Stimulated activated CD8-positive, alpha-beta memory T cell treated with anti-CD3 and anti-CD28 coated beads, Interleukin-4, amount 100 ng/mL, for 1 hour (primary cell): ENCODE results near the gene MAP3K15.

Experiments
- DNase-seq, 2 donors: peaks; one replicate each; pipeline ENCODE4 v3.0.0-alpha.2; 2020; ENCODE audit warnings: low read depth in 2 of 2, low spot score in 1 of 2

Gene MAP3K15

DNA sequence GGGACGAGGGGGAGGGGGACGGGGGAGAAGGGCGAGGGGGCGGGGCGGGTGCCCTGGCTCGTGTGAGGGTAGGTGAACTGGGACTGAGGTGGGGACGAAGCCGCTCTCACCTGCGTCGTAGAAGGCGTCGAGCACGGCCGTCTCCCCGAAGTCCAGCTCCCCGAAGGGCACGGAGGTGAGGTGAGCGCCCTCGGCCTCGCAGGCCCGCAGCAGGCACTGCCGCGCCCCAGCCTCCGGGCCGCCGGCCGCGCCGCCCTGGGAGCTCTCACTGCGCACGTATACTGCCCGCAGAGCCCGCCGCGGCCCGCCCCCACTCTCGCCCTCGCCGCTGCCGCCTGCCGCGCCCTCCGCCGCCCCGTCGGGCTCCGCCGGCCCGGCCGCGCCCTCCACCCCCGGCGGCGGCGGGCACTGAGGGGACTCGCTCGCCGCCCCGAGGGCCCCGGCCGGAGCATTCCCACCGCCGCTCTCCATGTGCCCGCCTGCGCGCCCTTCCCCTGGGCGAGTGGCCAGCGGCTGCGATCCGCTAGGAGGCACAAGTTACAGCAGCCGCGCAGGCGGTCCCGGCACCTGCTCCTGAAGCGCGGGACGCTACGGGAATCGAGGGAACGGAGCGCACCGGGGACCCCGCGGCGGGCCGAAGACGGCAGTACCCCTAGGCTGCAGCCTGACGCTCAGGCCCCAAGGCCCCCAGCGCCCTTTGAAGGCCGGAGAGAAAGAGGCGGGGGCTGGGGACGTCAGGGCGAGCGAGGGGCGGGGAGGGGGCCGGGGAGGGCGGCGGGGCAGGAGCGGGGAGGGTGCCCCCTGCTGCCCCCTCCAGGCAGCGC, at the start of gene MAP3K15:
Gene MAP3K15, minus strand, starts transcription at position 718 of the 824 bp plus-strand sequence. Its CDS starts 247 bp downstream, at position 471.
- no peak for DNase-seq

DNA sequence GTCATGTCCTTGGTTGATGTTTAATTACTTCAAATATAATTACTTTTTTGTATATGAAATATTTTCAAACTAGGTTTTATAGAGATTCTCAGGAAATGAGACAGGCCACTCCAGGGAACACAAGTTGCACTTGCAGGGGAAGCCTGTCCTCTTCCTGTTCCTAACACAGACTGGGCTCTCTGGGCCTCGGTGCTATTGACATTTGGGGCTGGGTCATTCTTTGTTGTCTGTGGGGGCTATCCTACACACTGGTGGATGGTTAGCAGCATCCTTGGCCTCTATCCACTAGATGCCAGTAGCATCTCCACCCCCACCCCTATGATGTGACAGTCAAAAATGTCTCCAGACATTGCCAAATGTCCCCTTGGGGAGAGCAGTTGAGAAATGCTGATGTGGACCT, 49.3 kb upstream of the MAP3K15 start:
- DNase-seq: no peak

GRCh38 chrX:19563746-19564145, 48.4 kb upstream of the MAP3K15 start:
- no peak for DNase-seq

- DNase-seq: no peak
These were observed 48.0 kb upstream of the MAP3K15 start for GRCh38 chrX:19563327-19563726.

GRCh38 chrX:19560611-19561010, 45.3 kb upstream of the MAP3K15 start:
- no peak for DNase-seq

GRCh38 chrX:19557822-19558221, 42.5 kb upstream of the MAP3K15 start:
- DNase-seq: no peak

DNA sequence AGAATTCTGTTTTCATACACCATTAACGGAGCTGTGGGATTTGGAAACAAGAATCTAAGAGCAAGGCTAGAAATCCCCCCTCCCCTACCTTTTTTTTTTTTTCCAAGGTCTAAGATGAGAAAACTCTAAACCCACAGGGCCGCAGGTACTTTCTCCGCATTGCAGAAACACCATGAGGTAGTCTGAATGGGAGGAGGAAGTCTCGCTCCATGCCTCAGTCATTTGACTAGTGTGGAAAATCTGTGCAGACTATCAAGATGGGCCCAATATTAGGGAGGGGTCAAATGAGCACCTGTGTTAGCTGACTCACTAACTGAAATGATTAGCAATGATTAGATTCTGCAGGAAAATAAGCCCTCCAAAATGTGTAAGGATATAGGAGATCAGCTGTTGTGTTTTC, 40.9 kb upstream of the MAP3K15 start:
- no peak for DNase-seq

DNA sequence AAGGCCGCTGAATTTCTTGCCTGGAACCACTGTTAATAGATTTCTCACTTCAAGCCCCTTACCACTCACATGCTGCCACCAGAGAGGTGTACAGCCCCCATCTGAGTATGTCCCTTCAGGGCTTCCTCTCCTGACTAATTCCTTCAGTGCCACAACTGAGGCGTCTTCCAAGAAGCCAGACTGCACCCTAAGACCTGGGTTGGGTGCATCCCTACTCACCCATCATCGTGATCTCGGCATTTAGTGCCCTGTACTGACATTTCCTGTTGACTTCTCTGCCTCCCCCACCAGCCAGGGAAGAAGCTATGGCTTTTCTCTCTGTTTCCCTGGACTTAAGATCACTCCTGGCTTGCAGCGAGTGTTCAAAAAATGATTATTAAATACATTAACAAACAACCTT, 40.4 kb upstream of the MAP3K15 start:
- no peak for DNase-seq

GRCh38 chrX:19555236-19555635, 39.9 kb upstream of the MAP3K15 start:
- no peak for DNase-seq

DNA sequence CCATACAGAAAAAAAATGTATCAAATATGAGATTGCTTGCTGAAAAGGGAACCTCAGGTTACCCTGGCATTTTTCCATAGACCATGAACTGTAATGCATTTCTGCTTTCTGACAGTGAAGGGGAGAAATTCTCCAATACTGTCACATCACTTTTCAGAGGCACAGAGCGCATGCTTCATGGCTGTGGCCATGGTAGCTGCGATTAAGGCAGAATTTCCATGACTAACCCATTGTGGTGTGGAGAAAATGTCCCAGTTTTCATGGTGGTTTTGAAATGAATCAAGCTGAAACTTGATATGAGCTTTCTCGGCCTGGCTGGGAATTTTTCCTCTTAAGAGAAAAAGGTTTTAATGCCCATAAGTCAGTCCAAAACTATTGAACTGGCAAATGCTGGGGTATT, 39.5 kb upstream of the MAP3K15 start:
- DNase-seq: no peak

- DNase-seq: no peak
These were observed 37.5 kb upstream of the MAP3K15 start for GRCh38 chrX:19552793-19553192.

- no peak for DNase-seq
These were observed 34.5 kb upstream of the MAP3K15 start for GRCh38 chrX:19549838-19550237.

DNA sequence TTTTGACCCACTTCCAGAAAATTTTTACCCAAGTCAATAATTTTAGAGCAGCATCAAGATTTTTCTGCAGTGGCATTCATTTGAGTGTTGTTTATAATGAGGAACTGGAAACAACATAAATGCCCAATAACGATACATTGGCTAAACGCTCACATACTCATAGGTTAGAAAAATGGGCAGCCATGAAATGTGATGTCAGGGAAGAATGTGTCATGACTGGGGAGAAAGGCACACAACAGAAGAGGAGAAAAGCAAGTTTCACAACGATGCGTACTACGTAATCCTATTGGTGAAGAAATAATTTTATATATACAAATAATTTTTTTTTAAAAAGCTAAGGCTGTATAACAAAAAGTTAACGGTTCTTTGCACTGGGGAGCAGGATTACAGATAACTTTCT, 33.6 kb upstream of the MAP3K15 start:
- no peak for DNase-seq

- no peak for DNase-seq
These were observed 33.0 kb upstream of the MAP3K15 start for GRCh38 chrX:19548279-19548678.

DNA sequence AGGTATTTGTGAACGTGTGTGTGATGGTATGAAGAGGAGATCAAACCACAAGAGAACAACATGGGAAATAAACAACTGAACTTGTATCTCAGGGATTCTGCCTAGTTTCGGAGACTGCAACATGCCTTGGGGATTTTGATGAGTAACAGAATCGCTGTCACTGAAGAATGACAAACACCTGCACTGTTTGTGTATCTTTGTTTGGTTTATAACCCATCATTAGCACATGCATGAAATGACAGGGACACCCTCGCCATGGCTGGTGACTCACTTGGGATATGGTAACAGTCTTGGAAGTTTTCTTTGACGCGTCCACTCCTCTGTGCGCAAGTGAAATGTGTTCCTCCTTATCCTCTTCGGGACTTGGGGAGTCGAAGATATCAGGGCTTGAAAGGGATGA, 30.3 kb upstream of the MAP3K15 start:
- no peak for DNase-seq

- DNase-seq: no peak
These were observed 29.5 kb upstream of the MAP3K15 start for GRCh38 chrX:19544693-19545305.

- DNase-seq: no peak
These were observed 28.7 kb upstream of the MAP3K15 start for GRCh38 chrX:19543951-19544381.

DNA sequence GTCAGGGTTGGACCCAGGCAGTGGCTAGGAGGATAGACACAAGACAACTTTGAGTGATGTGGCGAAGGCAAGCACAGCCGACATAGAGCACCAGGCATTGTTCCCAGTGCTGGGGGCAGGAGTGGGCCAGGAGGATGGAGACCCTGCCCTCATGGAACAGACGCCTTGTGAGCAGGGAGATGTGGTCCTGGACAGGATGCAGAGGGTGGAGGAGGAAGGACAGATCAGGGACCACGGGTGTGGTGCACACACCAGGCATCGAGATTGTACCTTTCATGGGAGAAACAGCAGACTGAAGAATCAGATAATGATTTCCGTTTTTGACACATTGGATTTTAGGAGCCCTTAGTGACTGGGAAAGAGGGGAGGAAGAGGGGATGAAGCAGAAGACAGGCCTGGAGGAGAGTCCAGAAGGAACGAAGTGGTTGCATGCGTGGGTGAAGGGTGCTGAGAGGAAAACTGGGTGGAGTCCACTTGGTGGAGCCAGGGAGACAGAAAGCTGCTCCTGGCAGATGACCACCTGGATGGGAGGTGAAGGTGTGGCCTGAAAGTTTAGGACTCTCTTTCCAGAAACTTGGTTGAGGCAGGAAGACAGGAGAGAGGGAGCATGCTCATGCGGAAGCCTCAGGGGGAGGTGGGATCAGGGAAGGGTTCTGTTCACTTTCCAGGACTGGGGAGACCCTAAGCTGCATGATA, 27.9 kb upstream of the MAP3K15 start:
- no peak for DNase-seq

DNA sequence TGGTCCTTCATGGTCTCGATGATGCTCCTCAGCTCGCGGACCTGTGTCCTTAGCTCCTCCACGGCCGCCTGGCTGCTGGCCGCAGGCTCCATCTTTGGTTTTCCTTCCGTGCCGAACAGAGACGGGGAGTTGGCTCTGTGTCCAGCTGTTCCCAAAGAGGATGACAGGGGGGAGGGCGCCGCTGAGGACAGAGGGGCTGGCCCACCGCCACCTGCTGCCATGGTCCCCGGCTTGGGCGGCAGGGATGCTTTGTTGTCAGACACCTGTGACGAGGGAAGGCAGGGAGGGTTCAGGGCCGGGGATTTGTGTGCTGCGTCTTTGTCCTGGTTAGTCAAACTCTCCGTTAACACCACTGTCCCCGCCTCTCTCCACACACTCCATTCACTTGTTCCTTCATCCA, 26.6 kb upstream of the MAP3K15 start:
- no peak for DNase-seq

- DNase-seq: no peak
These were observed 25.9 kb upstream of the MAP3K15 start for GRCh38 chrX:19541196-19541595.

- no peak for DNase-seq
These were observed 24.8 kb upstream of the MAP3K15 start for GRCh38 chrX:19540076-19540475.

DNA sequence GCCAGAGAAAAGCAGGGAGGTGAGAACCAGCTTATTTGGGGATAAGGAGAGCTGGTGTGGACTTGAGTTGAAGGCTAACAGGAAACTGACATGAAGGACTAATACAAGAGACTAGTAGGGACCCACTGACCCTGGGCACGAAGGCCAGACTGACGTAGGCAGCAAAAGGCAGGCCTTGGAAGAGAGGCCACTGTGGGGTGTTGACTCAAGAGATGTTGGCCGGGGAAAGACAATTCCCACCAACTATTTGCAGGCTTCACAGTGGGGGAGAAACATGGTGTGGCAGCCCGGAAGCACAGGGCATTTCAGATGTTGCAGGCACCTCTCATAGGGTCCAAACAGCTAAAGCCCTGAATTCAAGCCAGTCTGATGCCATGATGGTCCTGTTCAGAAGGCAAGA, 24.4 kb upstream of the MAP3K15 start:
- DNase-seq: no peak
